Loucy (cell line): ENCODE measurements around the gene TBC1D22A.

Experiments
- H2AFZ ChIP-seq: fragments of 200-600 bp; sonication (generic); 2 replicates; pipeline ENCODE4 v1.6.0; 2016; ENCODE audit warnings: antibody characterized with exemption, mild to moderate bottlenecking, low read length, moderate library complexity
- H3F3A ChIP-seq: fragments of 200-600 bp; 2 replicates; pipeline ENCODE4 v1.6.0; 2016; ENCODE audit warnings: antibody characterized with exemption, low read depth, mild to moderate bottlenecking
- H3K27me3 ChIP-seq: fragments of 200-600 bp; sonication (generic); 2 replicates; pipeline ENCODE4 v1.6.1; 2014; ENCODE audit warnings: low read length, mild to moderate bottlenecking; ENCODE audit not compliant: insufficient read depth, poor library complexity, severe bottlenecking
- H3K36me3 ChIP-seq: fragments of 200-600 bp; sonication (generic); 2 replicates; pipeline ENCODE4 v1.6.1; 2016; ENCODE audit warnings: low read length; ENCODE audit not compliant: insufficient read depth
- H3K4me1 ChIP-seq: fragments of 200-600 bp; sonication (generic); 2 replicates; pipeline ENCODE4 v1.5.1; 2014; ENCODE audit warnings: low read length, mild to moderate bottlenecking; ENCODE audit not compliant: insufficient read depth, poor library complexity, severe bottlenecking
- H3K4me2 ChIP-seq: fragments of 200-600 bp; sonication (generic); 2 replicates; pipeline ENCODE4 v1.6.0; 2014; ENCODE audit warnings: antibody characterized with exemption, low read length, low read depth, mild to moderate bottlenecking; ENCODE audit not compliant: poor library complexity, severe bottlenecking
- H3K4me3 ChIP-seq: fragments of 200-600 bp; sonication (generic); 2 replicates; pipeline ENCODE4 v1.5.1; 2014; ENCODE audit warnings: low read length, mild to moderate bottlenecking, mixed read lengths; ENCODE audit not compliant: poor library complexity, severe bottlenecking
- H3K79me2 ChIP-seq: fragments of 200-600 bp; sonication (generic); 2 replicates; pipeline ENCODE4 v1.6.1; 2014; ENCODE audit warnings: low read length; ENCODE audit not compliant: insufficient read depth
- H3K9ac ChIP-seq: fragments of 200-600 bp; sonication (generic); 2 replicates; pipeline ENCODE4 v1.6.0; 2014; ENCODE audit warnings: mild to moderate bottlenecking, low read depth, low read length, moderate library complexity; ENCODE audit not compliant: poor library complexity, severe bottlenecking
- H3K9me2 ChIP-seq: fragments of 200-600 bp; sonication (generic); replicated peaks from 2 replicates; pipeline ENCODE4 v1.6.1; 2016; ENCODE audit warnings: low read depth, low read length, mixed read lengths
- H3K9me3 ChIP-seq: fragments of 200-600 bp; sonication (generic); 2 replicates; pipeline ENCODE4 v1.6.1; 2014; ENCODE audit warnings: mild to moderate bottlenecking, antibody characterized with exemption, low read length, low read depth; ENCODE audit not compliant: insufficient read depth
- H4K20me1 ChIP-seq: fragments of 200-600 bp; sonication (generic); 2 replicates; pipeline ENCODE4 v1.6.0; 2014; ENCODE audit warnings: antibody characterized with exemption, low read length, mild to moderate bottlenecking; ENCODE audit not compliant: insufficient read depth, poor library complexity, severe bottlenecking
- EZH2phosphoT487 ChIP-seq: fragments of 200-600 bp; IDR thresholded peaks from 2 replicates; pipeline ENCODE4 v1.6.1; 2018; ENCODE audit warnings: antibody characterized with exemption, mild to moderate bottlenecking, moderate library complexity, borderline replicate concordance
- TF ChIP-seq, protein P1 (sequence below): fragments of 200-600 bp; sonication (generic); conservative IDR thresholded peaks from 2 replicates; pipeline ENCODE4 v1.5.1; 2014; ENCODE audit warnings: mild to moderate bottlenecking, antibody characterized with exemption, low read length

The TBC1D22A gene

DNA sequence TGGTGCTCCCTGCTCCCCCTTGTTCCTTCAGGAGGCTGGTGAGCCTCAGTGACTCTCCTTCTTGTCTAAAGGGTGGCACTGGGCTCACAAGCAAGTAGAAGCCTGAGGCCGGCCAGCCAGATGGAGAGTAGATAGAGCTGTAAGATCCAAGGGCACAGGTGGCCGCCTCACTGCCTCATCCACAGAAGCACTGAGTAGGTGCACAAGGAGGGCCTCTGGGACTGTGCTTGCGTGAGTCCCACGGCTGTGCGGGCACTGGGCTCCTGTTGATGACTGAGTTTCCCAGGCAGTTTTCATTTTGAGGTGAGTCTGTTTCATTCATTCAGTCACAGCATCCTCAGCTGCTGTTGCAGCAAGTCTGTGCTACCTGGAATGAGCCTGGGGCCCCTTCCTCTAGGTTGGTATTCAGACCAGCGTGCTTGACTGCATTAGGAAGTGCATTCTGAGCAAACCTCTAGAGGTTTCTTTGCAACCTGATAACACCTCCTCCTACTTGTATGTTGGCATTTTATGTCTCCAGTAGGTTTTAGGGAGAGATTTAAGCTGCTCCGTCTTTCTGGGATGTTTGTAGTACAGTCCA is 184.0 kb downstream of the TBC1D22A start:
- H4K20me1 ChIP-seq, result no peaks in the 10 kb centered on the region
- no peak for TF ChIP-seq EZH2phosphoT487
- TF ChIP-seq, protein P1, sequence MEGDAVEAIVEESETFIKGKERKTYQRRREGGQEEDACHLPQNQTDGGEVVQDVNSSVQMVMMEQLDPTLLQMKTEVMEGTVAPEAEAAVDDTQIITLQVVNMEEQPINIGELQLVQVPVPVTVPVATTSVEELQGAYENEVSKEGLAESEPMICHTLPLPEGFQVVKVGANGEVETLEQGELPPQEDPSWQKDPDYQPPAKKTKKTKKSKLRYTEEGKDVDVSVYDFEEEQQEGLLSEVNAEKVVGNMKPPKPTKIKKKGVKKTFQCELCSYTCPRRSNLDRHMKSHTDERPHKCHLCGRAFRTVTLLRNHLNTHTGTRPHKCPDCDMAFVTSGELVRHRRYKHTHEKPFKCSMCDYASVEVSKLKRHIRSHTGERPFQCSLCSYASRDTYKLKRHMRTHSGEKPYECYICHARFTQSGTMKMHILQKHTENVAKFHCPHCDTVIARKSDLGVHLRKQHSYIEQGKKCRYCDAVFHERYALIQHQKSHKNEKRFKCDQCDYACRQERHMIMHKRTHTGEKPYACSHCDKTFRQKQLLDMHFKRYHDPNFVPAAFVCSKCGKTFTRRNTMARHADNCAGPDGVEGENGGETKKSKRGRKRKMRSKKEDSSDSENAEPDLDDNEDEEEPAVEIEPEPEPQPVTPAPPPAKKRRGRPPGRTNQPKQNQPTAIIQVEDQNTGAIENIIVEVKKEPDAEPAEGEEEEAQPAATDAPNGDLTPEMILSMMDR, result no peak
- no peaks in the 10 kb centered on the region; the same call in 1 of the 2 replicates for H3K79me2 ChIP-seq

GRCh38 chr22:46947516-46948257 is 185.2 kb downstream of the TBC1D22A start:
- H2AFZ ChIP-seq, result no peak overlapping the region
- no peaks in the 10 kb centered on the region for H3K9me3 ChIP-seq
- H3K9ac ChIP-seq, result no peak overlapping the region
- H3K36me3 ChIP-seq, result peaks cover 3% of the 10 kb centered on the region; the same call in 1 of the 2 replicates
- TF ChIP-seq EZH2phosphoT487, result no peak
- TF ChIP-seq, protein P1, result no peak
- no peaks in the 10 kb centered on the region for H3K4me1 ChIP-seq
- H3K79me2 ChIP-seq, result no peaks in the 10 kb centered on the region; the same call in 1 of the 2 replicates
- H3F3A ChIP-seq, result no peaks in the 10 kb centered on the region
- H3K4me2 ChIP-seq, result no peak overlapping the region
- no peaks in the 10 kb centered on the region for H4K20me1 ChIP-seq
- H3K9me2 ChIP-seq, result no peaks in the 10 kb centered on the region
- H3K27me3 ChIP-seq, result no peaks in the 10 kb centered on the region
- H3K4me3 ChIP-seq, result no peak overlapping the region

More for the DNA sequence above, 184.0 kb downstream of the TBC1D22A start:
- Histone ChIP-seq H3K36me3 (peaks cover 3% of the 10 kb centered on the region; the same call in 1 of the 2 replicates), H3K4me1 (no peaks in the 10 kb centered on the region), H3K9ac (no peak overlapping the region), H3K9me3 (no peaks in the 10 kb centered on the region), H3K27me3 (no peaks in the 10 kb centered on the region), H3K4me3 (no peak overlapping the region), H3K4me2 (no peak overlapping the region), H3K9me2 (no peaks in the 10 kb centered on the region), H3F3A (no peaks in the 10 kb centered on the region), H2AFZ (no peak overlapping the region)

DNA sequence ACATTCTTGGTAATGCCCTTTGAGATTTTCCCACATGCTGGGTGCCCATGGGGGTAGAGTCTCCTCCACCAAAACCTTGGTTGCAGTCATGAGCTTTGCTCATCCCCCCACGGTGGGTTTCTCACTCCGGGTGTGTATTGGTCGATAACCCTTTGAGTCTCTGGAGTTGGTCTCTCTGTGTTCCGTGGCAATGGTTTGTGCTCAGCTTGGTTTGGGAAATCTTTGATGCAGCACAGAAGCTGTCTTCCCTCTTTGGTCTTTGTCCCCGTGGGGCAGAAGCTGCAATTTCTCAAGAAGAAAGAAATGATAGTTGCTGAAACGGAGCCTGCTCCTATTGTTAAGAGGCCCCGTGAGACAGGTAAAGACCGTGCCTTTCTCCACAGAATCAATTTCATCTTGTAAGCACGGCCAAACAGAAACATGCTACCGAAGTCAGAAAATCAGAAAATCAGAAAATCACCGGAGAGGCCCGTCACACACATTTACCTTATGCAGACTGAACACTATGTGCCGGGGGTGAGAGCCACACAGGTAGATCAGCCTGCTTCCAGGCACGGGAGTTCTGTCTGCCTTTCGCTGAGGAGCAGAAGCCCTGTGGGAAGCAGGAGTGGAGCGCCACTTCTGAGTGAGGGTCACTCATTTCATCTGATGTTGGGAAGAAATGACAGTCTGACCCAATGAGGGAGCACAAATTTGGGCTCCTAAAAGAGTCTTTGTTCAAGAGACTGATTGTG is 186.1 kb downstream of the TBC1D22A start:
- no peaks in the 10 kb centered on the region for H3K9me2 ChIP-seq
- H3K9me3 ChIP-seq, result no peaks in the 10 kb centered on the region
- no peak overlapping the region for H3K9ac ChIP-seq
- no peaks in the 10 kb centered on the region for H3K27me3 ChIP-seq
- H3K36me3 ChIP-seq, result peaks cover 3% of the 10 kb centered on the region; the same call in 1 of the 2 replicates
- H3K4me2 ChIP-seq, result no peak overlapping the region
- no peaks in the 10 kb centered on the region for H3K4me1 ChIP-seq
- H2AFZ ChIP-seq, result no peak overlapping the region
- H3F3A ChIP-seq, result no peaks in the 10 kb centered on the region
- H3K4me3 ChIP-seq, result no peak overlapping the region
- TF ChIP-seq, protein P1, result no peak
- no peak for TF ChIP-seq EZH2phosphoT487
- no peaks in the 10 kb centered on the region; the same call in 1 of the 2 replicates for H3K79me2 ChIP-seq
- H4K20me1 ChIP-seq, result no peaks in the 10 kb centered on the region
